ENCODE results near the gene PGAM5. TPM values are rescaled to one million over a fixed set of nuclear protein-coding genes. Genes with fewer than 3 reads are reported as not detected.

PGAM5 gene
- total and polyA plus RNA-seq, 2 experiments from 2014 or later = 17.6 to 27.2 TPM

Small RNAs within 50 kb of the gene (small RNA-seq; reads per million reads assigned to genes)
- not detected for gene RNA5SP379

Other genes with a start within 250 kb of the PGAM5 start
- gene FBRSL1, start 220.7 kb upstream of the PGAM5 start, total RNA-seq = 5.8 and 18.5 TPM in 2 replicates
- gene FBRSL1, start 220.7 kb upstream of the PGAM5 start, polyA plus RNA-seq = 61.1 and 69.1 TPM in 2 replicates
- not detected in 2 replicates for gene LRCOL1, start 100.3 kb upstream of the PGAM5 start, total RNA-seq
- 0.28 TPM in 1 of 2 replicates, not detected in the other for gene LRCOL1, start 100.3 kb upstream of the PGAM5 start, polyA plus RNA-seq
- gene P2RX2, start 92.1 kb upstream of the PGAM5 start, total RNA-seq = not detected in 2 replicates
- not detected in 2 replicates for gene P2RX2, start 92.1 kb upstream of the PGAM5 start, polyA plus RNA-seq
- 16.9 and 34.2 TPM in 2 replicates for gene POLE, start 23.5 kb upstream of the PGAM5 start, total RNA-seq
- gene POLE, start 23.5 kb upstream of the PGAM5 start, polyA plus RNA-seq = 26.6 and 44.6 TPM in 2 replicates
- gene PXMP2, start 23.3 kb upstream of the PGAM5 start, total RNA-seq = 61.8 and 67.3 TPM in 2 replicates
- gene PXMP2, start 23.3 kb upstream of the PGAM5 start, polyA plus RNA-seq = 76.1 and 82.7 TPM in 2 replicates
- gene ANKLE2, start 51.0 kb downstream of the PGAM5 start, total RNA-seq = 54.4 and 70.3 TPM in 2 replicates
- 45.3 and 52.5 TPM in 2 replicates for gene ANKLE2, start 51.0 kb downstream of the PGAM5 start, polyA plus RNA-seq
- 67.6 and 75.1 TPM in 2 replicates for gene GOLGA3, start 118.0 kb downstream of the PGAM5 start, total RNA-seq
- gene GOLGA3, start 118.0 kb downstream of the PGAM5 start, polyA plus RNA-seq = 26.2 and 34.1 TPM in 2 replicates
- 33.4 and 37.6 TPM in 2 replicates for gene CHFR, start 176.8 kb downstream of the PGAM5 start, total RNA-seq
- 36.2 and 36.8 TPM in 2 replicates for gene CHFR, start 176.8 kb downstream of the PGAM5 start, polyA plus RNA-seq
- 10.5 and 10.9 TPM in 2 replicates for gene ZNF605, start 245.5 kb downstream of the PGAM5 start, total RNA-seq
- 2.8 and 3.5 TPM in 2 replicates for gene ZNF605, start 245.5 kb downstream of the PGAM5 start, polyA plus RNA-seq